Hematopoietic multipotent progenitor cell treated with erythropoietin and hydrocortisone succinate and interleukin-3 and kit ligand, for 6 days (in vitro differentiated cells): ENCODE measurements around the gene MICOS13.
A peak's percentile ranks its signal among the peaks of the same experiment; 100 is the strongest.
"Not testable (repeated sequence)": the region's sequence is repeated elsewhere in the genome, so short reads cannot be mapped to it uniquely, and the experiment has no call there.

ENCODE experiments used
- DNase-seq: peaks from one replicate; pipeline ENCODE4 v3.0.0-alpha.2; 2015

Gene MICOS13, protein sequence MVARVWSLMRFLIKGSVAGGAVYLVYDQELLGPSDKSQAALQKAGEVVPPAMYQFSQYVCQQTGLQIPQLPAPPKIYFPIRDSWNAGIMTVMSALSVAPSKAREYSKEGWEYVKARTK

DNA sequence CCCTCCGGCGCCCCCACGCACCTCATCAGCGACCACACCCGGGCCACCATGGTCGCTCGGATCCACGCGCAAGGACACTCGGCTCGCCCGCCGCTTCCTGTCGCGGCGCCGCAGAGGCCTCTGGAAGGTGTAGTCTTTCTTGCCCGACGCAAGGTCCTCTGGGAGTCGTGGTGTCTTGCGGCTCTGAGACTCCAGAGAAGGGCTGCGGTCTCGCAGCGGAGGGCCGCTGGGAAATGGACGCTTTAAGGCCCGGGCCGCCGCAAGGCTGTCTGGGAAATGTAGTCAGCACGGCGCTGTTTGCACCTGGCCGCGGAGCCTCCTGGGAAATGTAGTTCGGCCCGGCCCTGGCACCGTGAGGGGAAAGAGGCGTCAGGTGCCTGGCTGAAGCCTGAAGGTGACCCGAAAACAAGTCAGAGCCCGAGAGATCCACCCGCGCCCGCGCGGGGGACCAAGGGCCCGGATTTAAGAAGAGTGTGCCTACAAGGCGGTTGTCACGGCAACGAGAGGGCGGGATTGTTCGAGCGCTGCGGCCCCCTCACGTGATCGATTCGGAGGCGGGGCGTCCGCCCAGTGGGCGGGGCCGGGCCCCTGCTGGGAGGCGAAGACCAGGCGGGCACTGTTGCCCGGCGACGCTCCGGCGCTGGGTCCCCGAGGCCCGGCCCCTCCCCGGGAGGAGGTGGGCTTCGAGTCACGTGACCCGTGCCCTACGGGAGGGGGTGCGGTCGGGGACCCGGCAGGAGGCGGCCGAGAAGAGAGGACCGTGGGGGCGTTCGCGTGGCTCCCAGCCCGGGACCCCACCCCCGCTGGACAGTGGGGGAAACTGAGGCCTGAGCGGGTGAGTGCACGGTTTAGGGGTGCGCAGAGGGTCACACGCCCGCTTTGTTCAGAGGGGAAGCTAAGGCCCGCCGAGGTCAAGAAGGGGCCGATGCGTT lies at the start of gene MICOS13, which contains the start of gene HSD11B1L:
TSS of gene MICOS13 (minus strand) at position 80 of the 932 bp plus-strand sequence. CDS start at position 50, 30 bp downstream.
TSS of gene HSD11B1L (plus strand) at position 591 of the 932 bp plus-strand sequence. CDS start 3,806 bp downstream, outside the sequence.
- peak; percentile 99 for DNase-seq

DNA sequence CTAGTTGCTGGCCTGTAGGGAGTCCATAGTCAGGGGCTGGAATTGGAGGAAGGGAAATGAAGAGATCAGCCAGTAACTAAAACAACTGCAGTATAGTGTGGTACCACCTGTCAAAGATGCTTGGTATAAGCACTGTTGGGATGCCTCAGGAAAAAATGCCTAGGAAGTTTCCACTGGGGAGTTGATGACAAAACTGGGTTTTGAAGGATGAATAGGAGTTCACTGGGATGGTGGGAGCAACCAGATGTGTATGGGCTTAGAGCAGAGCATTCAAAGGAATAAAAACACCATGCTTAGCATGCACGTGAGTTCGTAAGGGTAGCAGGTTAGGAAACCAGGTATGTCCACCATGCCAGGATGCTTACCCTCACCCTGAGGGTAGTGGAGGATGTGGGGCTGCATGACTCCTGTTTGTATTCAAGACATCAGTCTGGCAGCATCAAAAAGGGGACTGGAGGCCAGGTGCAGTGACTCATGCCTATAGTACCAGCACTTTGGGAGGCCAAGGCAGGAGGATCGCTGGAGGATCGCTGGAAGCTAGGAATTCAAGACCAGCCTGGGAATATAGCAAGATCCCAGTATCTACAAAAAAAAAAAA lies 47.2 kb upstream of the MICOS13 start:
- DNase-seq: no peak

DNA sequence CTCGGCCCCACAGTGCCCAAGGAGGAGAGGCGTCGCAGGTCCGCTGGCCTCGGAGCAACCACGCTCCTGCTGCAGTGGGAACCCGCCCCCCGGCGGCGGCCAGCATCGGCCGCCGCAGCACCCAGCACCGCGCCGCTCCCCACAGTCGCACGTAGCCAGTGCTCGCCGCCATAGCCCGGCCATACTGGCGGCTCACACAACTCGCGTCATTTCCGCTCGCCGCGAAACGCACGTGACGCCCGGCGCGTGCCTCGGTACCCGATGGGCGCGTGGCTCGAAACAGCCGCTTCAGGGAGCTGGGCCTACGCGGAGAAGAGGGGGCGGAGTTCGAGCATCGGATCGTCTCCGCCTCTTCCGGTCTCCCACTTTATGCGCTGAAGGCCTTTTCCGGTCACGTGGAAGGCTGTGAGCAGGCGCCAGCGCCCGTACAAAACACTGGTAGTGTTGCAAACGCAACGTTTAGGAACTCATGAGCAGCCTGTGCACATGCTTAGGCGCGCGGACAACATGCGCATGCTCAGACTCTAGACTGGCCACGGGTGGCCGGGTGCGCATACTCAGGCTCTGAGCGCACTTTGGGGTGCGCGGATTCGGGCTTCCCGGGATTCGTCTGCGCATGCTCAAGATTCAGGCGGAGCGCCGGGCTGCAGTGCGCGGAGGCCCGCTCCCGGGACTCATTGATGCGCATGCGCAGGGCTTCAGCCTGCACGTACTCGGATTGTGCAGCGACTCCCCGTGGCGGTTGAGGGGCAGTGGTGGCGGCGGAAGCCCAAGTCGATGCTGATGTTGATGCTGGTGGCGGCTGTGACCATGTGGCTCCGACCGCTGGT lies 39.9 kb upstream of the MICOS13 start, which contains the start of the genes CATSPERD and LONP1:
TSS of gene CATSPERD (plus strand) at position 677 of the 830 bp plus-strand sequence. CDS start at position 778, 101 bp downstream.
TSS of gene LONP1 (minus strand) at position 186 of the 830 bp plus-strand sequence. CDS start at position 172, 14 bp downstream.
- DNase-seq: peak; percentile 99

DNA sequence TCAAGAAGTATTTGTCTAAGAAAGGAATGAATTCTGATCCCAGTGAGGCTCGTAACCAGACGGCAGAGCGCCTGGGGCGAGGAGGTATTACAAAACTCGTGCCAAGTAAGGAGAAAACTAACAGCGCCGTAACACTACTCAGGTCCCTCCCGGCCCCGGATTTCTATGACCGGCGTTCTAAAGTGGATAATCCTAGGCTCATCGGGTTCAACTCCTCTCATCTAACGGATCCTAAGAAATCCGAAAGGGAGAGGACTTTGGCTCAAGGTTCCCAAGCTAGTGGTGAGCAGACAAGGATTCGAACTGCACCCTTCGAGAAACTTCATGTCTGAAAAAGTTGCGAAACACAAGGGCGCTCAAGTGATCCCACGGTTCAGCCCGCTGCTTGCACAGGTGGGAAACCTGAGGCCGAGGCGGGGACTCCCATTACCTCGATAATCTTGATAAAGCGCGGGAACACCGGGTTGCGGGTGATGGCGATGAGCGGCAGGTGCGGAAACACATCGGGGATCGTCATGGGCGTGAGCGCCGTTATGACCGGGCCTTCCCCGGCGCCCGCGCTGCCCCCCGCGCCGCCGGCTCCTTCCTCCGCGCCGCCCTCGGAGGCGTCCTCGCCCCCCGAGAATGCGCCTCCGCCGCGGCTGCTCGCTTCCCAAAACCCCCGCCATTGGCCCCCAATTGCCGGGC lies 39.1 kb upstream of the MICOS13 start:
- DNase-seq: peak; percentile 51

DNA sequence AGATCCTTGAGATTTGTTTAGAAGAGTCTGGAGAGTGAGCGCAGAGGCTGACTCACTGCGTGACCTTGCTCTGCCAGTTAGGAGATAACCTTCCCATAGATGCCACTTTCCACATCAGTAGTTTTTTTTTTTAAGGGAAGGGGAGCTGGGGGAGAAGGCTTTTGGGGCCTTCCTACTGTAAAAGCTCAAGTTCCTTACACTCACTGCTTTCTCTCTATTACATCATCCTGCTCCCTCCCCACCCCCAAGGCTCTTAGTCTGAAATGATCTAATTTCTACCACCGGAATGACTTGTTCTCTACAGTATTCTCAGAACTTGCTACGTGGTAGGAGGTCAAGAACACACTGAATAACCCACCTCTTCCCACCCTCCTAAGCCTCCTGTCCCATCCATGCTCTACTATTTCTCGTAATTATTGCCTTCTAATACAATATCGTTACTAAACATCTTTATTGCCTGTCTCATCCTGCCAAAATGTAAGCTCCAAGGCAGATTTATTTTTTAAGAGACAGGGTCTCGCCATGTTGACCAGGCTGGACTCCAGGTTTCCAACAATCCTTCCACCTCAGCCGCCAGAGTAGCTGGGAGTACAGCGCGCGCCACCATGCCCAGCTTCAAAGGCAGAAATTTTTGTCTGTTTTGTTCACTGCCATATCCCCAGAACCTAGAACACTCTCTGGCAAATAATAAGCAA lies 38.4 kb upstream of the MICOS13 start:
- peak; percentile 80 for DNase-seq

GRCh38 chr19:5718037-5718578 lies 37.8 kb upstream of the MICOS13 start:
- no peak for DNase-seq

DNA sequence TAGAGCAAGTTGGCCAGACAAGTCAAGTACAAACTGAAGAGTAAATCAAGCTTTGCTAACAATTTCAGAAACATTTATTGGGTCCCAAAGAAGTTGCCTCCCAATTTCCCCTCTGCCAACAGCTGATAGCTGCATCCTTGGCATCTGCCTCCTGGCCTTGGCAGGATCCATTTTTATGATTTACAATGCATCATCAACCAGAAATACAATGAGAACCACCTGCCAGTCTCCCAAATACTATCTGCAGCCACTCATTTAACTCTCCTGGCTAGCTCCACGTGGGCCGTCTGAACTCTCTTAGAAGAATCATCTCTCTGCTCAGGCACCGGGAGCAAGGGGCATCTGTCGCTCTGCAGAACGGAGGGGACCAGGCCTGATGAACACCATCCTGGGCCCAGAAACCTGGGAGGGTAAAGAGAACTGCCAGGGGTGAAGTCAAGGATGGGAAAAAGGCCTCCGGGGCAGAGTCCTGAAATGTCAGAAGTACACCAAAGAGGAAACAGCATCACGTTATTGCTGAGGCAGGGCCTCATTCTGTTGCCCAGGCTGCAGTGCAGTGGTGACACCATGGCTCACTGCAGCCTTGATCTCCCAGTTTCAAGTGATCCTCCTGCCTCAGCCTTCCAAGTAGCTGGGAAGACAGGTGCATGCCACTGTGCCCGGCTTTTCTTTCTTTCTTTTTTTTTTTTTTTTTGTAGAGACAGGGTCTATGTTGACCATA lies 37.1 kb upstream of the MICOS13 start:
- no peak for DNase-seq

- DNase-seq: no peak
Measured at GRCh38 chr19:5714816-5715215, 34.5 kb upstream of the MICOS13 start.

DNA sequence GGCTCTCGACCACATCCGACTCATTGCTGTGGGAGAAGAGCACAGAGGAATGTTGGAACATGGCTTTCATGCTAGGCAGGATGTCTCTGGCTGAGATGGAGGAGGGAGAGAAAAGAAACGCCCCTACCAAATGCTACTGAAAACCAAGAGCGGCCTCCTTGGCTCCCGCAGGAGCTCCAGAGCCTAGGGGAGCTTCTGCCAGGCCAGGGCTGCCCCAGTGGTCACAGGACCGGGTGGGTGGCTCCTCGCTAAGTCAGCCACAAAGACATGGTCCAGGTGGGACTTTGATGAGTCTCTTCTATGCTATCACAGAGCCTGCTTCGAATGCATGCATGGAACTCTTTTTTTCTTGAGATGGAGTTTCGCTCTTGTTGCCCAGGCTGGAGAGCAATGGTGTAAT lies 32.9 kb upstream of the MICOS13 start:
- no peak for DNase-seq

GRCh38 chr19:5711713-5712161 lies 31.4 kb upstream of the MICOS13 start:
- DNase-seq: no peak

GRCh38 chr19:5711025-5711424 lies 30.7 kb upstream of the MICOS13 start:
- DNase-seq: no peak

DNA sequence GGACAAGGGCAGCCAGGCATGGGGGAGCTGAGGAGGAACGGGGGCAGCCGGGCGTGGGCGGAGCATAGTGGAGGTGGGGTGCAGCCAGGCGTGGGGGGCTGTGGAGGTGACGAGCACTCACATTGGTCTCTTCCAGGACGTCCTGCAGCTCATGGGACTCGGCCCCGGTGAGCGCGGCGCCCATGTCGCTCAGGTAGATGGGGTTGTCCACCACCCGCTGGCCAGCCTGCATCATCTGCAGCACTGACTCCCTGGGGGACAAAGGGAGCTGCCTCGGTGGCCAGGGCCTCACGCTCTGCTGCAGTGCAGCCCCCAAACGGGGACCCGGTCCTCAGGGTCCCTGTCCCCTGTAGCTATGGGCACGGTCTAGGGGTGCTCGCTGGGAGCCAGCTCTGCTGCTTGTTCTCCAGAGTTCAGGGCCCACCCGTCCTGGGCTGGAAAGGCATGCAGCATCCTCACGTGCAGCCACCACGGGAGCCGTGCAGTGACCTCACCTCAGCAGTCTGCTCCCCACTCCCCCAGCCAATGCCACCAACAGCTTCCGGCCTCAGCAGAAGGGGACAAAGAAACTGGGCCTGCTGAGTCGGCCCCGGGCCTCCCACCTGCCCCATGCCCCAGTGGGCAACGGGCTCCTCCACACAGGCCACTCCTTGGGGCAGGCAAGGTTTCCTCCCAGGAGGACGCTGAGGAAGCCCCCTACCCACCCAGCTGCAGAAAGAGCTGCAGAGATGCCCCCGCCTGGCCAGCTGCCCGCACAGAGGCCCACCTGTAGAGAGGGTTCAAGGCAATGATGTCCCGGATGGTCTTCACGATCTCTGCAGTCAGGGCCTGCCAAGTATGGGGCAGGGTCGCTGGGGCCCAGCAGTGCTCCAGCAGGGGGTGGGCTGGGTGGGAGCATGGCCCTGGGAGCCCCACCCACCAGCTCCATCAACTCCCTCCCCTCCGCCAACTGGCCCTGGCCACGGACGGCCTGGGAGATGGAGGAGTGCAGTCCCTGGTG lies 27.6 kb upstream of the MICOS13 start:
- no peak for DNase-seq

GRCh38 chr19:5706876-5707573 lies 26.7 kb upstream of the MICOS13 start:
- DNase-seq: no peak

DNA sequence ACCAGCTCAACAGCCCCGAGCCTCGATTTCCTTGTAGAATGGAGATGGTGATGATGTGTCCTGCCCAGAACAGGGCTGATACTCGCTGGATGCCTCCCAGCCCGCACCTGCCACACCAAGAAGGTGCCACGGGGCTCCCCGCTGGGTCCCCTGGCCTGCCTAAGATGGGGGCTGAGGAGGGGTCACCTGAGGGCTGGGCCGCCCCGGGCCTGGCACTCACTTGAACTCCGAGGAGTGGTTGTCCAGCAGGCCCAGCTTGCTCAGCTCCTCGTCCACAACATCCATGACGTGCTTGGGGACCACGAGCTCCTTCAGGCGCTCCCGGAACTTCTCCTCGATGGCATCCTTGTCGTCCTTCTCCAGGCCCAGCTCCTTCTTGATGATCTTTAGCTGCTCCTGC lies 25.2 kb upstream of the MICOS13 start:
- no peak for DNase-seq

- no peak for DNase-seq
Measured at GRCh38 chr19:5703819-5704818, 23.8 kb upstream of the MICOS13 start.

DNA sequence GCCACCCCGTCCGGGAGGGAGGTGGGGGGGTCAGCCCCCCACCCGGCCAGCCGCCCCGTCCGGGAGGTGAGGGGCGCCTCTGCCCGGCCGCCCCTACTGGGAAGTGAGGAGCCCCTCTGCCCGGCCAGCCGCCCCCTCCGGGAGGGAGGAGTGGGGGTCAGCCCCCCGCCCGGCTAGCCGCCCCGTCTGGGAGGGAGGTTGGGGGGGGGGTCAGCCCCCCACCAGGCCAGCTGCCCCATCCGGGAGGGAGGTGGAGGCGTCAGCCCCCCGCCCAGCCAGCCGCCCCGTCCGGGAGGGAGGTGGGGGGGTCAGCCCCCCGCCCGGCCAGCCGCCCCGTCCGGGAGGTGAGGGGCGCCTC lies 21.7 kb upstream of the MICOS13 start:
- not testable (repeated sequence) for DNase-seq
